Right forelimb (tissue), 1 donor: ENCODE measurements around the gene THTPA.
"Not testable (repeated sequence)": the region's sequence is repeated elsewhere in the genome, so short reads cannot be mapped to it uniquely, and the experiment has no call there.

ENCODE experiments used
- DNase-seq: peaks from one replicate; pipeline ENCODE4 v3.0.0-alpha.2; 2018

Gene THTPA

GRCh38 chr14:23568021-23568599 lies 12.0 kb downstream of the THTPA start:
- DNase-seq = no peak

GRCh38 chr14:23568600-23569331 lies 12.7 kb downstream of the THTPA start:
- no peak for DNase-seq

GRCh38 chr14:23569443-23570151 lies 13.5 kb downstream of the THTPA start:
- DNase-seq = no peak

GRCh38 chr14:23570806-23571483 lies 14.9 kb downstream of the THTPA start:
- peak; percentile 36 for DNase-seq

- no peak for DNase-seq
Observed at GRCh38 chr14:23571701-23572523, 15.8 kb downstream of the THTPA start.

GRCh38 chr14:23572524-23572828 lies 16.4 kb downstream of the THTPA start:
- no peak for DNase-seq

GRCh38 chr14:23572836-23573235 lies 16.8 kb downstream of the THTPA start:
- no peak for DNase-seq

- DNase-seq = no peak
Observed at GRCh38 chr14:23573384-23574015, 17.4 kb downstream of the THTPA start.

GRCh38 chr14:23577004-23577681 lies 21.1 kb downstream of the THTPA start:
- DNase-seq = no peak

- no peak for DNase-seq
Observed at GRCh38 chr14:23577710-23578392, 21.8 kb downstream of the THTPA start.

GRCh38 chr14:23578560-23579310 lies 22.7 kb downstream of the THTPA start, which contains the start of gene JPH4:
Gene JPH4, minus strand, starts transcription at chr14:23578790. Its CDS starts 1,337 bp downstream, at chr14:23577453.
- DNase-seq = no peak

- no peak for DNase-seq
Observed at GRCh38 chr14:23579311-23579630, 23.2 kb downstream of the THTPA start.

GRCh38 chr14:23579739-23580138 lies 23.7 kb downstream of the THTPA start:
- no peak for DNase-seq

GRCh38 chr14:23580152-23580926 lies 24.3 kb downstream of the THTPA start:
- no peak for DNase-seq

GRCh38 chr14:23580948-23581281 lies 24.8 kb downstream of the THTPA start:
- no peak for DNase-seq

- no peak for DNase-seq
Observed at GRCh38 chr14:23582906-23583760, 27.1 kb downstream of the THTPA start.

- not testable (repeated sequence) for DNase-seq
Observed at GRCh38 chr14:23583761-23584526, 27.9 kb downstream of the THTPA start.
